NCI-H1930 (cell line): ENCODE results near the gene MMP12.
"Not testable (repeated sequence)": the region's sequence is repeated elsewhere in the genome, so short reads cannot be mapped to it uniquely, and the experiment has no call there.

Source experiments
- DNase-seq, 2 experiments: peaks; one replicate each; lab custom pipeline; 2025; lab: John Stamatoyannopoulos, UW

The MMP12 gene

GRCh38 chr11:102874852-102875251 is at the start of gene MMP12:
TSS of gene MMP12 (minus strand) at chr11:102874982. CDS start at chr11:102874937, 45 bp downstream.
- no peak for DNase-seq

DNA sequence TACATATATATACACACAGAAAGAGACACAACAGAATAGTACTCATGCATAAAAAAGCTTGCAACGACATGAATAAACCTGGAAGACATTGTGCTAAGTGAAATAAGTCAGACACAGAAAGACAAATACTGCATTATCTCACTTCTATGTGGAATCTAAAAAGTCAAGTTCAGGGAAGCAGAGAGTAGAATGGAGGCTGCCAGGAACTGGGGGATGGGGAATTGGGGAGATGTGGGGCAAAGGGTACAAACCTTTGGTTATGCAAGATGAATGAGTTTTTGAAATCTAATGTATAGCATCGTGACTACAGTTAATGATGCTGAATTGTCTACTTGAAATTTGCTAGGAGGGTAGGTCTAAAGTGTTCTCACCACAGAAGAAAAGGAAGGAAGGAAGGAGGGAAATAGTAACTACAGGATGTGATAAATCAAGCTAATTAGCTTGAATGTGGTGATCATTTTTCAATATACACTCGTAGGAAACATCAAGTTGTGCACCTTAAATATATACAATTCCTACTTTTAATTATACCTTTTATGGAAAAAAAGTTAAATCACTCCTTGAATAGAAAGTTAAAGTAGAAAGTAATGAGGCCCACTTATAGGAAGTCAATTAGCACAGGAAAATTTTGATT is 46.9 kb upstream of the MMP12 start:
- no peak for DNase-seq

DNA sequence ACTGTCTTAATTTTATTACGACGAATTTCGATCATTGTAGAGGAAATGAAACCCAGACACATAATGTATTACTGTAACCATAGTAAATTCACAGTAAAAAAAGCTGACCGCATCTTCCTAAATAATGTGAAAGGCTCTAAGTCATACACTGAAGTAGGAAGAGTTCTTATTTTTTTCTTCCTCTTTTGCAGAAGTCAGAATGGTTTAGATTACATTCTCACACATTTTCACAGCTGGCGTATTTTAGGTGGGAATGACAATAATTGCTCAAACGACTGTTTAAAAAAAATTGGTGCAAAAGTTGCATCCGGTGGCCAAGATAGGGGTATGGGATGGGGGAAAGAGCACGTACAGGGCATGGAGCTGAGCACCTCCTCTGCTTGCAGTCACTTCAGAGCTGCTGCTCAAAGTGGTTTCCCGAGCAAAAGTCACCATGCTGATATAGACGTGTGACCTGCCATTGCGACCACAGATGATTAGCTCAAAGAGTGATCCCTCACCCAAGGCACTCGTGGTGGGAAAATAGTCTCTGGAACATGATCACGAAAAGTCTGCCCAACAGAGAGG is 45.4 kb upstream of the MMP12 start:
- DNase-seq = no peak

DNA sequence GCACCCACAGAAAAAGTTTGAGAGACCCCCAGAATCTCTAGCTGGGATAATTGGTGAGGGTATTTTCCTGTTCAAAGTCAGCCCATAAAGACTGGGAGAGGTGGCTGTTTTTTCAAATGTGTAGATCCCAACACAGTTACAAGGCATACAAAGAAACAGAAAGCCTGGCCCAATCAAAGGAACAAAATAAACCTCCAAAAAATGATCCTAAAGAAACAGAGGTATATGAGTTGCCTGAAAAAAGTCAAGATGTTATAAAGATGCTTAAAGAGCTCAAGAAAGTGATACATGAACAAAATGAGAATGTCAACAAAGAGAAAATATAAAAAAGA is 40.2 kb upstream of the MMP12 start:
- no peak for DNase-seq

GRCh38 chr11:102914238-102915043 is 39.7 kb upstream of the MMP12 start:
- DNase-seq = peak in 1 of 2 experiments; percentile 10

- DNase-seq = no peak
Measured at GRCh38 chr11:102912482-102912830, 37.7 kb upstream of the MMP12 start.

DNA sequence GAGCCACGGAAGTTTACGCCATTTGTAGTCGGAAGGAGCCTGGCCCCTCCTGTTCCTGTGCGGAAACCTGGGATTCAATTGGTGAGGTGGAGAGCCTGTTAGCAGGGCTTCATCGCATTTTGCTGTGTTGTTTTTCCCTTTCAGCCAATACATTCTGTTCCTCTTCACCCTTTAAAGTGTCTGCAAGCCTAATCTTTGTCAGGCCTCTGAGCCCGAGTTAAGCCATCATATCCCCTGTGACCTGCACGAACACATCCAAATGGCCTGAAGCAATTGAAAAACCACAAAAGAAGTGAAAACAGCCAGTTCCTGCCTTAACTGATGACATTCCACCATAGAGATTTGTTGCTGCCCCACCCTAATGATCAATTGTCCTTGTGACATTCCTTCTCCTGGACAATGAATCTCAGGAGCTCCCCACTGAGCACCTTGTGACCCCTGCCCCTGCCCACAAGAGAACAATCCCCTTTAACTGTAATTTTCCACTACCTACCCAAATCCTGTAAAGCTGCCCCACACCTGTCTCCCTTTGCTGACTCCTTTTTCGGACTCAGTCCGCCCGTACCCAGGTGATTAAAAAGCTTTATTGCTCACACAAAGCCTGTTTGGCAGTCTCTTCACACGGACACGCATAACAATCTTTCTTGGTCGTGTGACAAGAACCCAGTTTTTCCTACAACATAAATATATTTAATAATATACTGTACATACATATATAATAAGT is 37.1 kb upstream of the MMP12 start:
- no peak for DNase-seq

DNA sequence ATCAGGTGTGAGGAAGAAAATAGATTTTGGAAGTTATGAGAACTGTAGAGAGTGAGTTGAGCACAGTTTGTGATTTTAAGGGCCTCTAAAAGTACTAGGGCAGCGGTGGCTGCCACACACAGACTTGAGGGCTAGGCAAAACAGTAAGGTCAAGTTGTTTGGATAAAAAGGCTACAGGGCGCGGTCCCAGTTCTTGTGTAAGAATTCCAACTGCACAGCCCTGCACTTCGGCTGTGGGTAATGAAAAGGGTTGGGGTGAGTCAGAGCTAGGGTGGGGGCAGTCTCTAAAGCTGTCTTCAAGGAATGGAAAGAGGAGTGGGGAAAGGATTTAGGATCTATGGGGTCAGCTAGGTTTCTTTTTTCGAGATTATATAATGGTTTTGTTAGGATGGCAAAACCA is 31.1 kb upstream of the MMP12 start:
- not testable (repeated sequence) for DNase-seq

- not testable (repeated sequence) for DNase-seq
Measured at GRCh38 chr11:102903895-102904294, 29.1 kb upstream of the MMP12 start.

DNA sequence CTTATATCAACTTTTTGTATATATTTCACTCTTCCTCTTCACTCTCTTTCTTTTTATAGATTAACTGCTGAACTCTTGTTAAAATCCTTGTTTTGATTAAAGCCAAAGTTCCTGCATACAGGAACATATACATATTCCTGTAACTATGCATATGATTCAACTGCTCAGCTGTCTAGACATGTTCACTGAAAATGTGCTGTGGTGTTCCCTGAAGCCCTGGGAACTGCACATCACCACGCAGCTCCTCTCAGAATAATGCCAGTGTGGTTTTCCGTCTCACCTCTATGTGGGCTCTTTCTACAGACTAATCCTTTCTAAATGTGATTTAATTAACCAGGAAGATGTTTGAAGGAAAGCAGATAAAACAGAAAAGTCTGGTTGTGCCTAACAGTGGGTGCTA is 25.6 kb upstream of the MMP12 start:
- no peak for DNase-seq

GRCh38 chr11:102891736-102892135 is 17.0 kb upstream of the MMP12 start:
- no peak for DNase-seq

GRCh38 chr11:102886999-102887398 is 12.2 kb upstream of the MMP12 start:
- no peak for DNase-seq

DNA sequence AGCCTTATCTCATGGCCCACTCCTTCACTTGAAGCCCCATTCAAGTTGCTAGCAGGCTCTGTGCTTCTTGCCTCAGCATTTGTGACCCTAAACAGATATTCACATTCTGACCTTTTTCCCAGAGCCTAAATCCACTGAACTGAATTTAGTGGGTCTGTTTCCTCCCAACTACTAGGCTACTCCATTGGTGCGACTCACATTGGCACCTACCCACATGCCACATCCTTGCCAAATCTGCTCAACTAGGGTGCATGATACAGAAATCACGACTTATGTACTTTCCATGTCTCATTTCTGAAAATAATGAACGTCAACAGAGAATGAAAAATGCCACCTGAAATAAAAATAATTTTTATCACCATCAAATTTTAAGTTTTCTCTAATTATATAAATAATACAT is 8.4 kb upstream of the MMP12 start:
- no peak for DNase-seq

GRCh38 chr11:102882389-102883024 is 7.7 kb upstream of the MMP12 start:
- DNase-seq = no peak

- no peak for DNase-seq
Measured at GRCh38 chr11:102879801-102880200, 5.0 kb upstream of the MMP12 start.

GRCh38 chr11:102878595-102878994 is 3.8 kb upstream of the MMP12 start:
- DNase-seq = no peak

DNA sequence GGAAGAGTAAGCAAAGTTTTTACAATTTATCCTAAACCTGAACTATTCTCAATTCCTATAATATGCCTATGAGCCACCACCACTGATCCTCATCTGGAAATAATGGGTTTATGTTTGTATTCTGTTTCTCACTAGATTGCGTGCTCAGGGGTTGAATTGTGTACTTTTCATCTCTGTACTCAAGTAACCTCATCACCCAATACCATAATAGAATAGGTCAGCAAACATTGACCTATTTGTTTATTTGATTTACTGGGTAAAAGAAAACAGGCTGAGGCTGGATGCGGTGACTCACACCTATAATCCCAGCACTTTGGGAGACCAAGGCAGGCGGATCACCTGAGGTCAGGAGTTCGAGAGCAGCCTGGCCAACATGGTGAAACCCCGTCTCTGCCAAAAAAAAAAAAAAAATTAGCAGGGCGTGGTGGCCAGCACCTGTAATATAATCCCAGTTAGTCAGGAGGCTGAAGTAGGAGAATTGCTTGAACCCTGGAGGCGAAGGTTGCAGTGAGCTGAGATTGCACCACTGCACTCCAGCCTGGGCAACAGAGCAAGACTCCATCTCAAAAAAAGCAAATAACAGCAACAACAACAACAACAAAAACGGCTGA is 5.3 kb downstream of the MMP12 start:
- DNase-seq = peak in 1 of 2 experiments; percentile 56

- DNase-seq = no peak
Measured at GRCh38 chr11:102868339-102868738, 6.4 kb downstream of the MMP12 start.

GRCh38 chr11:102864724-102865123 is 10.1 kb downstream of the MMP12 start:
- no peak for DNase-seq

DNA sequence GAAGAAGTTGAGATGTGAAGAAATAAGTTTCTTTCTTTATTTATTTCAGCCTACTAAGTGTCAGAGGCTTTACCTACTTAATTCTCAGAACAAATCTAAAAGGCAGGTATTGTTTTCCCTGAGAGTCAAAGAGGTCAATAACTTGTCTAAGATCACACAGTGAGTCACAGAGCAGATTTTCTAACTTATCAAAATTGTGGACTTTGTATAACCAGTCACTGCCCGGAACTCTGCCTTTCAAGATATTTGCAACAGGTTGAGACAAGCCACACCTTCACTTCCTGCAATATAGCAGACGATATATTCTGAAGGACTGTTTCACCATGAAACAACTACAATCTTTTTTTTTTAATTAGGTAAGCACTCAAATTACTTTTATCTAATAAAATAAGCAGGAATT is 20.8 kb downstream of the MMP12 start:
- DNase-seq = no peak

GRCh38 chr11:102853055-102853454 is 21.7 kb downstream of the MMP12 start:
- DNase-seq = no peak
